Fibroblast of villous mesenchyme (primary cell): ENCODE results near the gene WARS2. TPM values are rescaled to one million over a fixed set of nuclear protein-coding genes. Genes with fewer than 3 reads are reported as not detected.
A peak's percentile ranks its signal among the peaks of the same experiment; 100 is the strongest.

Experiments
- DNase-seq: peaks from one replicate; pipeline ENCODE4 v3.0.0-alpha.2; 2010; ENCODE audit warnings: low read depth
- H3K4me3 ChIP-seq: 2 replicates; pipeline ENCODE4 v1.5.1; 2011; ENCODE audit warnings: low read depth, mild to moderate bottlenecking, low read length
- total RNA-seq: library from RNA; depleted of rRNA; stranded (reverse); fragments of >200 nt; gene quantifications from 2 replicates; pipeline ENCODE4 v1.2.3, GENCODE V29; 2012
- TF ChIP-seq, protein P1 (sequence below): IDR thresholded peaks from 2 replicates; pipeline ENCODE4 v1.5.1; 2012; ENCODE audit warnings: low read depth, mild to moderate bottlenecking, low read length; ENCODE audit not compliant: insufficient read depth

The WARS2 gene
- total RNA-seq, 1 donor, result 20.3 TPM

DNA sequence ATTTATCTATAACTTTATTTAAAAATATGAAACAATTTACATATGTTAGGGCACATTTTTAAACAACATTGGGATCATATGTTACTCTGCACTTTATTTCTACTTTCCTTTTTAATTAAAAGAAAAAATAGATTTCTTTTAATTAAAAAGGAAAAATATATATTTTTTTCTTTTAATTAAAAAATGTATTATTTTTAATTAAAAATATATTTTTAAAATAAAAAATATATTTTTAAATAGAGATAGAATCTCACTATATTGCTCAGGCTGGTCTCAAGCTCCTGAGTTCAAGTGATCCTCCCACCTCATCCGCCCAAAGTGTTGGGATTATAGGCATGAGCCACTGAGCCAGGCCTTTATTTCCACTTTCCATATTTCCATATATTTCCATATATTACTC lies 36.7 kb downstream of the WARS2 start:
- no peak overlapping the region for H3K4me3 ChIP-seq
- DNase-seq, result no peak
- TF ChIP-seq, protein P1, sequence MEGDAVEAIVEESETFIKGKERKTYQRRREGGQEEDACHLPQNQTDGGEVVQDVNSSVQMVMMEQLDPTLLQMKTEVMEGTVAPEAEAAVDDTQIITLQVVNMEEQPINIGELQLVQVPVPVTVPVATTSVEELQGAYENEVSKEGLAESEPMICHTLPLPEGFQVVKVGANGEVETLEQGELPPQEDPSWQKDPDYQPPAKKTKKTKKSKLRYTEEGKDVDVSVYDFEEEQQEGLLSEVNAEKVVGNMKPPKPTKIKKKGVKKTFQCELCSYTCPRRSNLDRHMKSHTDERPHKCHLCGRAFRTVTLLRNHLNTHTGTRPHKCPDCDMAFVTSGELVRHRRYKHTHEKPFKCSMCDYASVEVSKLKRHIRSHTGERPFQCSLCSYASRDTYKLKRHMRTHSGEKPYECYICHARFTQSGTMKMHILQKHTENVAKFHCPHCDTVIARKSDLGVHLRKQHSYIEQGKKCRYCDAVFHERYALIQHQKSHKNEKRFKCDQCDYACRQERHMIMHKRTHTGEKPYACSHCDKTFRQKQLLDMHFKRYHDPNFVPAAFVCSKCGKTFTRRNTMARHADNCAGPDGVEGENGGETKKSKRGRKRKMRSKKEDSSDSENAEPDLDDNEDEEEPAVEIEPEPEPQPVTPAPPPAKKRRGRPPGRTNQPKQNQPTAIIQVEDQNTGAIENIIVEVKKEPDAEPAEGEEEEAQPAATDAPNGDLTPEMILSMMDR, result no peak

DNA sequence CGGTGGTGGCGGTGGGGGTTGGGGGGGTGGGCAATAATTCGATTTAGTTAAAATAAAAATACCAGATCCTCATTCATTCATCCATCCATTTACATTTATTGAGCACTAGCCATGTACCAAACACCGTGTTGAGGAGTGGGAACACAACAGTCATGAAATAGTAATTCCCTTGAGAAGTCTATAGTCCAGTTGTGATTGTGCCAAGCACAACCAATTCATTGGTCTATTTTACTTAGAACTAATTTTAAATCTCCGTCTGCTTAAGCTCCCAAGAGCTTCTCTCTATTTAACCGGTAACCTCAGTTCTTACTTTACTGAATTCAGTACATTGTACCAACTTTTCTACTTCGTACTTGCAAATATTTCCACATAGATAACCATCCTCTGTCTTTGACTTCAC lies 38.4 kb downstream of the WARS2 start:
- H3K4me3 ChIP-seq, result no peak overlapping the region
- TF ChIP-seq, protein P1, result no peak
- no peak for DNase-seq

DNA sequence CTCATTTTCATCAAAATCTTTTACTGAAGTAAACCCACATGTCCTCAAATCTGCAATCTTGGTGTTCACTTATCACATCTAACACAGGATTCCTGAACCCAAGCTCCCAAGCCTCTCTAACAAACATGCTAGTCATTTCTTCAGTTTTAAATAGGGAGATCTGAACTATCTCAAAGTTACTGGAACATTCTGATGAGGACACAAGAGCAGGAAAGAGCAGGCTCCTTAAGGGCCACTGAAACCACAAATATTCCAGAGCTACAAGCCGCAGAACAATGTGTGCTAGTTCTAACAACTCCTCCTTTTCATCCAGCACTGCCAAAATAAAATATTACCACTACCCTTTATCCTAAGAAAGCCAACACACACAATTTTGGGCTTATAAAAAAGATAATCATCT lies 38.9 kb downstream of the WARS2 start:
- TF ChIP-seq, protein P1, result no peak
- DNase-seq, result peak; percentile 95
- H3K4me3 ChIP-seq, result no peak overlapping the region

DNA sequence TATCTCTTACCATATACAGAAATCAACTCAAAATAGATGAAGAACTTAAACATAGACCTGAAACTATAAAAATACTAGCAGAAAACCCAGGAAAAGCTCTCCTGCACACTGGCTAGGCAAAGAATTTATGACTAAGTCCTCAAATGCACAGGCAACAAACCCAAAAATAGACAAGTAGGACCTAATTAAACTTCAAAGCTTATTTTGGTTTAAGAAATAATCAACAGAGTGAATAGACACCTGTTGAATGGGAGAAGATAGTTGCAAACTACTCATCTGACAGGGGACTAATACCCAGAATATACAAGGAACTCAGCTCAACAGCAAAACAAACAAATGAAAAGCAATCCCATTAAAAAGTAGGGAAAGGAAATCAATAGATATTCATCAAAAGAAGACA lies 40.7 kb downstream of the WARS2 start:
- TF ChIP-seq, protein P1, result no peak
- no peak overlapping the region for H3K4me3 ChIP-seq

DNA sequence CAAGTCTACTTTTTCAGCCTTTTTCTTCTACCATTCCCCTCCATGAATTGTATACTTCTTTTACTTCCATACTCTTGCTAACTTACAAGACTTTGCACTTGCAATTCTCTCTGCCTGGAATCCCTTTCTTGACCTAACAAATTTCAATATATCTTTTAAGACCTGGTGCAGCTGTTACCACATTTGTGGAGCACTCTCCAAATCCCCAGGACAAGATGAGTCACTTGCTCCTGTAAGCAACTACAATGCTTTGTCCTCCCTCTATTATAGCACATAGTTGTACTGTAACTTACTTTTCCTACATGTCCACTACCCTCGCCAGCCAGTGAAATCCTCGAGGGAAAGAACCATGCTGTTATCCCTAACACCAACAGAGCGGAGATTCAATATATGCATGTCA lies 43.1 kb downstream of the WARS2 start:
- H3K4me3 ChIP-seq, result no peak overlapping the region
- DNase-seq, result peak; percentile 67
- TF ChIP-seq, protein P1, result no peak

More for the DNA sequence above, 40.7 kb downstream of the WARS2 start:
- DNase-seq, result no peak

DNA sequence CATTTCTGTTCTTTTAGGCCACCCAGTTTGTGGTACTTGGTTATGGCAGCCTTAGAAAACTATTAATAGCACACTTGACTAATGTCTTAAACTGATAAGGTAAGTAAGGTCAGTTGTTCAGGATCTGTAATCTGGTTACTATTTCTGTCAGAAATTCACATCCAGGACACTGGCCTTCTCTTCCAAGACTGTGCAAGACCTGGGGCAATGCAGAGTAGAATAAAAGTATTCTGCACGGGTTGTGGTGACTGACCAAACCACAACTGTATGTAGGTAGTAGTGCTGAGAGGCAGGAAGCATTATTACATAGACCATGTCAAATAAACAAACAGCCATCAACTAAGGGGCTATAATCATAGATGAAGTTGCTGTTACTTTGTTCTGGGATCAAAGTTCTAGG lies 46.7 kb downstream of the WARS2 start:
- no peak overlapping the region for H3K4me3 ChIP-seq
- TF ChIP-seq, protein P1, result no peak
- no peak for DNase-seq

DNA sequence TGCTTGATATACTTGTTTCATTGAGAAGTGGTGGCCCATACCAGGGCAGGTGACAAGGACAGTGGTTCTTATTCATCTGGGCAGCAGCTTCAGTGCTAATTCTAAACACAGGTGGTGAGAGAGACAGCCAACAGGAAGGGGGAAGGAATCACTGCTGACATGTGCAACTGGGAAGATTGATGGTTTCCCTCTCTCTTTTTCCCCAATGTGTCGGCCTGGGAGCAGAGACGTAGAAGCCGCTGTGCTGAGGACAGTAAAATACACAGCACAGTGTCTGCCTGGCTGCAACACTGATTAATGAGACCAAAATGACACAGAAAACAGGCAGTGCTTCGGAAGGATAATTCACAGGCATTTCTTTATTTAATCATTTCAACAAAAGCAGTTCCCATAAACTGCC lies 48.8 kb downstream of the WARS2 start:
- DNase-seq, result no peak
- H3K4me3 ChIP-seq, result no peak overlapping the region

More for the DNA sequence above, 48.8 kb downstream of the WARS2 start:
- TF ChIP-seq, protein P1, result no peak
